ENCODE measurements around the gene ALS2.
A peak's percentile ranks its signal among the peaks of the same experiment; 100 is the strongest.
"Not testable (repeated sequence)": the region's sequence is repeated elsewhere in the genome, so short reads cannot be mapped to it uniquely, and the experiment has no call there.

The ALS2 gene

DNA sequence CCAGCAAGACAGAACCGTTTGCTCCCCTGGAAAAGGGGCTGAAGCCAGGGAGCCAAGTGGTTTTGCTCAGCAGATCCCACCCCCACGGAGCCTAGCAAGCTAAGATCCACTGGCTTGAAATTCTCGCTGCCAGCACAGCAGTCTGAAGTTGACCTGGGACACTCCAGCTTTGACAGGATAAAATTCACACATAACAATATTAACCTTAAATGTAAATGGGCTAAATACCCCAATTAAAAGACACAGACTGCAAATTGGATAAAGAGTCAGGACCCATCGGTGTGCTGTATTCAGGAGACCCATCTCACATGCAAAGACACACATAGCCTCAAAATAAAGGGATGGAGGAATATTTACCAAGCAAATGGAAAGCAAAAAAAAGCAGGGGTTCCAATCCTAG, 109.5 kb downstream of the ALS2 start:
- DNase-seq: not testable (repeated sequence)

DNA sequence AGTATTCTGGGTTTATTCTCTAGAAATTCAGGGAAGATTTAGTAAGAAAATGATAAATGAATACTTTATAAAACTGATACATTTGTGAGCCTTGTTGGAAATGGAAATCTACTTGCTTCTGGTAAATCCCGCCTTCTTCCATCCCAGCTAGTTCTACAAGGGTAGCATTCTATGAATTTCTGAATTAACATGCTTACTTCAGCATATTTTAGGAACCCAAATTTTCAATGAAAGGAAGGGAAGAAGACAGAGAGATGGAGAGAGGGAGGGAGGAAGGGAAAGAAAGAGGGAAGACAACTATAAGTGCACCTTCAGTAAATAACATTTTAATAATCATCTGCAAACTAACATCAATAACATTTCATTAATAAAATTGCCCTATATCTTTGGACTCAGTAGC, 110.9 kb downstream of the ALS2 start:
- DNase-seq: no peak

DNA sequence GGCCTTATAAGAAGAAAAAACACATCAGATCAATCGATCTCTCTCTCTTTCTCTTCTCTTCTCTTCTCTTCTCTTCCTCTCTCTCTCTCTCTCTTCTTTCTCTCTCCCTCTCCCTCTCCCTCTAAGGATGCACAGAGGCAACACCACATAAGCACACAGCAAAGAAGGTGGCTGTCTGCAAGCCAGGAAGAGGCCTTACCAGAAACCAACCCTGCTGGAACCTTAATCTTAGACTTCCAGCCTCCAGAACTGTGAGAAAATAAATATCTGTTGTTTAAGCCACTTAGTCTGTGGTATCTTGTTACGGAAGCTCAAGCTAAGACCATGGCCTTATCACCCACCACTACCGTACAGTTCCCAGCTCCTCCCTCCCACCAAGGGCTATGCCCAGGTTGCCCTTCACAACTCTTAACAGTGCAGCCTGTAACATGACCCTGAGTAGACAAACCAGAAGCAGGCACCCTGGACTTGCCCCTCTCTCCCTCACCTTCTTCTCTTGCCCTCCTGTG, 112.3 kb downstream of the ALS2 start:
- no peak for DNase-seq

DNA sequence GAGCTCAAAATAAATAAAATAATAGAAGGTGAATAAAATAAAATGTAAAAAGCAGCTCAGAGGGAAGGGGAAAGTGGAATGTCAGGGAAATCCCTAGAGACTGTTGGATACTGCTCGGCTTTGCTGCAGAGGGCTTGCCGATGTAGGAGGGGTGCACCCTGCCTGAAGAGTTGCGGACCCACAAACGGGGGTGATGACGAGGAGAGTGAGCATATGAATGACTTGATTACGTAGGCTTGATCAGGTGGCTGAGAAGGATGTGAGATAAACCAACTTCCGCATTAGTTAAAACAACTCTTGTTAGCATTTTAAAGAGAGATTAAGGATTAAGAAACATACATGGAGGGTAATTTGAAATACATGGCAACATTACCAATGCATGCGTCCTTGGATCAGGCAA, 116.4 kb downstream of the ALS2 start:
- no peak for DNase-seq

DNA sequence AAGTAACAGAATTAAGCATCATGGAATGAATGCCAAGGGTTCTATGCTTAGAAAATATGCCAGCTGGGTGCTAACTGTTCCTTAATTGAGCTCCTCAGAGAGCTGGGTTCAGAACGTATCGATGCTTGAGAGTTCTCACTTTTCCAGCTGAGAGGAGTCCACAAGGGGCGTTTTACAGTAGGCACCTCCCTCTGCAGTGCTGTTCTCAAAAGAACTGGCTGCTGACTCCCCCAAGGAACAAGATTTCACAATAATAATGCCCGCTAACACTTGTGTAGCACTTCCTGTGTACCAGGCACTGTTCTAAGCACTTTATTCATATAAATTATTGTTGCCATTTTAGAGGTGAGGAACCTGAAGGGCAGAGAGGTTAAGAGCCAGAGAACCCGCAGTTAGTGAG, 119.4 kb downstream of the ALS2 start:
- DNase-seq: no peak

DNA sequence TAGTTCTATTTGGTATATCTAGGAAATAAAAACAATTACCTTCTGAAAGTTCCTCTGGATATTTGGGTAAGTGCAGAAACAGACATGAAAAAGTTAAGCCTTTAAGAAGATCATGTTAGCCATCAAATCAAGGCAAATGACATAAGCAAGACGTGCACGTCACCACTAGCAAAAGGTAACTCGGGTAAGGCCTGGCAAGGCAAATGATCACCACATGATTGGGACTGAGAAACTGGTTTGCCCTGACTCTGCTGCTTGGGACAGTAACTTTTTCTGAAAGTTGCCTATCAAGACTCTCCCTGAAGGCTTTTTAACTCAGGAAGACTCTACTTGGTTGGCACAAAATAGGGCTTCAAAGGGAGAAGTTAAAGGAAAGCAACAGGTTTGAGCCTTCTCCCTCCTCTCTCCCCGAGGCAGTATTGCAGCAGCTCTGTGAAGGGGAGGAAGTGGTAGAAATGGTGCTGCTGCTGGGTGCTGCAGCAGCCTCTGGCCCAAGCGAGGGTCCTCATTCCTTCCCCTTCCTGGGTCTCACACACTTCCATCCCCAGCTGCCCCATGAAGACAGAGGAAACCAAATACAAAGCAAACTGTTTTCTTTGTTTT, 120.3 kb downstream of the ALS2 start:
- no peak for DNase-seq

DNA sequence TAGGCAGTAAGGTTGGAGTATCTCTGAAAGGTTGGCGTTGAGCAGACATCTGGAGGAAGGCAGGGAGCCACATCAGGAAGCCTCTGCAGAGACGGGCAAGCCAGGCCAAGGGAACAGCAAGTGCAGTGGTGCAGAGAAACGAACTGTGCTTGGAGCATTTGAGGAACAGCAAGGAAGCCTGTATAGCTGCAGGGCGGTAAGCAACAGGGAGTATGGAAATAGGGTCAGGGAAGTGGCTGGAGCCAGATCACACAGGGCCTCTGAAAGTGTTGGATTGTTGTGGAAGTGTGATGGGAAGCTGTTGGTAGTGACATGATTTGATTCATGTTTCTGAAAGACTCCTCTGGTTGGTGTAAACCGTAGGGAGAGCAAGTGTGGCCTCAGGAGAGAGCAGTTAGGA, 124.0 kb downstream of the ALS2 start:
- no peak for DNase-seq

DNA sequence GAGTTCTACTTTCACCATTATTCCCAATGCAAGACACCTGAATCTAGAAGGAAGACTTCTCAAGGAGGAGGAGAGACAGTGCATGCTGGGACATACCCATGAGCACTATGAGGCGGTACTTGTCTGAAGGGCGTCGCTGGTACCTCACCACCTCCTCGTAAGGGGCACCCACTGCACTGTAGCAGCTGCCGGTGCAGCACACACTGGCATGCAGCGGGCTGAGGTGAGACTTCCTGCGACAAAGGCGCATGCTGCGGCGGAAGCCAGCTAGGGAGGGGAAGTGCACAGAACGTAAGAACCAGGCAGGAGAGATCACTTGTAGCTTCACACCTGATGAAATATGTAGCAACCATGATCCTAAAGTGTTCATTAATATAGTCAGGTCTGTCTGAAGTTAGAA, 124.6 kb downstream of the ALS2 start:
- peak; percentile 9 for DNase-seq

DNA sequence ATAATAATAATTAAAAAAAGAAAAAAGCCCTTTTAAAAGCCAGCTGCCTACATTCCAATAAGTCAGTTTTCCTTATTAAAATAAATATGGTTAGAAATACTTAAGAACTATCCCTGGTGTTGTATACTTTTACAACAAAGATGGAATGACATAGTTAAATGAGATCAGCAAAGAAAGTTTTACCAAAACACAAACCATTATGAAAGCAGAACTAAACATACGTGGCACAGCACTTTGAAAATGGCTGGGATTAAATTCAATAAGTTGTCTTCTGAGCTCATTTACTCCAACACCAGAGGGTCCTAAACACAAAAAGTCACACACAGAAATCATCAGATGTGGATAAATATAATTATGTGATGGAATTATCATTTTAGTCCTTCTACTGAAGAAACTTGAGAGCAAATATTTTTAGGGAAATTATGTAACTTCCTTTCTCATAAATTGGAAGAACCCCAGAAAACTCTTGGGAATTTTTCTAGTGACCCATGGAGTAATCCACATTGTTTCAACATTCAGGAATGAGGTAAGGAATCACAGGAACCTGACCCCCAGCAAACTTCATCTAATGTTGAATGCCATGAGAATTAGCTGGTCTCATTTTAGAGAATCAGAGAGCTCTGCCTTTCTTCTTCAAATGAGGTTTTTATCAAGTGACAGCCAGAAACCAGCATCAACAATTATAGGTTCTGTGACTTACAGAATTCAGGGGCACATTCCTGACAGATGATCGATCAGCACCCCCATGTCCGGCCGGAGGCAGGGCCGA, 125.9 kb downstream of the ALS2 start:
- DNase-seq: no peak

DNA sequence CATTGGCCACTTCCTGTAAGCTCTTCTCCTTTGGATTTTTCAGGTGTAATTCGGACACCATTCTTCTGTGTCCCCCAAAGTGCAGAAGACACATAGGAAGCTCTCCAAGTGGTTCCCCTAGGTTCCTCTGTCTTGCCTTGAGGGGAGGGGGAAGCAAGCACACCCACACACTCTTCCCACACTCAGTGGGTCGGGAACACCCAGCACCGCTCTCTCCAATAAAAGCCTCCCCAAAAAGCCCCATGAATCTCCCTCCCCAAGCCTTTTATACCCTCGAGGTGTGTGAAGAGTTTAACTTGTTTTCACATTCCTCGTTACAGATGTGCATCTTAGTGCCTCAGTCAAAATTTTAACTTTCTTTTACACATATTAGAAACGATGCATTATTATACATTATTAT, 127.5 kb downstream of the ALS2 start:
- DNase-seq: no peak

Data from activated gamma-delta T cell treated with Interleukin-2 at 50 U/mL for 16 hours (primary cell).